ENCODE results near the gene CAMTA1.
"Not testable (repeated sequence)": the region's sequence is repeated elsewhere in the genome, so short reads cannot be mapped to it uniquely, and the experiment has no call there.

The CAMTA1 gene

GRCh38 chr1:6782151-6782550 lies 3.1 kb upstream of the CAMTA1 start:
- no peak for DNase-seq

- no peak for DNase-seq
Observed at GRCh38 chr1:6783221-6783620, 2.0 kb upstream of the CAMTA1 start.

GRCh38 chr1:6783936-6784559 lies 1.2 kb upstream of the CAMTA1 start:
- no peak for DNase-seq

GRCh38 chr1:6784560-6785317 lies 515 bp upstream of the CAMTA1 start:
- DNase-seq: peak; percentile 97

- DNase-seq: no peak
Observed at GRCh38 chr1:6785728-6786505, 663 bp downstream of the CAMTA1 start.

- DNase-seq: no peak
Observed at GRCh38 chr1:6788946-6789345, 3.7 kb downstream of the CAMTA1 start.

GRCh38 chr1:6790146-6790545 lies 4.9 kb downstream of the CAMTA1 start:
- DNase-seq: no peak

GRCh38 chr1:6794164-6794563 lies 8.9 kb downstream of the CAMTA1 start:
- DNase-seq: no peak

GRCh38 chr1:6795203-6795602 lies 9.9 kb downstream of the CAMTA1 start:
- DNase-seq: no peak

GRCh38 chr1:6795661-6796060 lies 10.4 kb downstream of the CAMTA1 start:
- no peak for DNase-seq

- no peak for DNase-seq
Observed at GRCh38 chr1:6796095-6796494, 10.8 kb downstream of the CAMTA1 start.

- no peak for DNase-seq
Observed at GRCh38 chr1:6799499-6799898, 14.2 kb downstream of the CAMTA1 start.

- no peak for DNase-seq
Observed at GRCh38 chr1:6800745-6801144, 15.5 kb downstream of the CAMTA1 start.

GRCh38 chr1:6801199-6801598 lies 15.9 kb downstream of the CAMTA1 start:
- no peak for DNase-seq

GRCh38 chr1:6801966-6802365 lies 16.7 kb downstream of the CAMTA1 start:
- DNase-seq: no peak

- no peak for DNase-seq
Observed at GRCh38 chr1:6802454-6802853, 17.2 kb downstream of the CAMTA1 start.

- no peak for DNase-seq
Observed at GRCh38 chr1:6802893-6803292, 17.6 kb downstream of the CAMTA1 start.

- no peak for DNase-seq
Observed at GRCh38 chr1:6803357-6803756, 18.1 kb downstream of the CAMTA1 start.

GRCh38 chr1:6805004-6805416 lies 19.8 kb downstream of the CAMTA1 start:
- no peak for DNase-seq

- no peak for DNase-seq
Observed at GRCh38 chr1:6807782-6808181, 22.5 kb downstream of the CAMTA1 start.

GRCh38 chr1:6809461-6809860 lies 24.2 kb downstream of the CAMTA1 start:
- DNase-seq: no peak

- DNase-seq: not testable (repeated sequence)
Observed at GRCh38 chr1:6810146-6810734, 25.0 kb downstream of the CAMTA1 start.

- DNase-seq: no peak
Observed at GRCh38 chr1:6811583-6811982, 26.3 kb downstream of the CAMTA1 start.

- DNase-seq: no peak
Observed at GRCh38 chr1:6813165-6813564, 27.9 kb downstream of the CAMTA1 start.

Data from NCI-H187 treated with DMSO at 0.1 percent for 48 hours (cell line).